HG03175 (cell line): ENCODE data around the gene NHS.
A peak's percentile ranks its signal among the peaks of the same experiment; 100 is the strongest.

Experiments
- ATAC-seq: cut with Tn5 transposase; IDR thresholded peaks from one replicate; pipeline ENCODE4 v1.9.1; 2021; ENCODE audit warnings: mild to moderate bottlenecking, moderate library complexity; ENCODE audit not compliant: unreplicated experiment

The NHS gene

GRCh38 chrX:17581641-17582040, 206.6 kb downstream of the NHS start:
- no peak for ATAC-seq

GRCh38 chrX:17584248-17584681, 209.3 kb downstream of the NHS start:
- ATAC-seq: no peak

GRCh38 chrX:17585006-17585405, 210.0 kb downstream of the NHS start:
- ATAC-seq: no peak

GRCh38 chrX:17587366-17587765, 212.4 kb downstream of the NHS start:
- no peak for ATAC-seq

- no peak for ATAC-seq
Measured at GRCh38 chrX:17588303-17588702, 213.3 kb downstream of the NHS start.

- ATAC-seq: peak; percentile 62
Measured at GRCh38 chrX:17590892-17591740, 216.1 kb downstream of the NHS start.

- ATAC-seq: no peak
Measured at GRCh38 chrX:17591741-17592110, 216.7 kb downstream of the NHS start.

- no peak for ATAC-seq
Measured at GRCh38 chrX:17592117-17592516, 217.1 kb downstream of the NHS start.

- ATAC-seq: no peak
Measured at GRCh38 chrX:17594693-17595092, 219.7 kb downstream of the NHS start.

GRCh38 chrX:17595456-17596035, 220.5 kb downstream of the NHS start:
- ATAC-seq: peak; percentile 70

- no peak for ATAC-seq
Measured at GRCh38 chrX:17596061-17596460, 221.1 kb downstream of the NHS start.

- no peak for ATAC-seq
Measured at GRCh38 chrX:17596546-17597205, 221.7 kb downstream of the NHS start.

- no peak for ATAC-seq
Measured at GRCh38 chrX:17597327-17597726, 222.3 kb downstream of the NHS start.

GRCh38 chrX:17597836-17598439, 222.9 kb downstream of the NHS start:
- ATAC-seq: no peak

- ATAC-seq: no peak
Measured at GRCh38 chrX:17601441-17602200, 226.6 kb downstream of the NHS start.

GRCh38 chrX:17602245-17602644, 227.2 kb downstream of the NHS start:
- no peak for ATAC-seq

GRCh38 chrX:17603196-17603595, 228.2 kb downstream of the NHS start:
- ATAC-seq: no peak

- no peak for ATAC-seq
Measured at GRCh38 chrX:17605676-17606075, 230.7 kb downstream of the NHS start.

- no peak for ATAC-seq
Measured at GRCh38 chrX:17606231-17606630, 231.2 kb downstream of the NHS start.

GRCh38 chrX:17608888-17609287, 233.9 kb downstream of the NHS start:
- no peak for ATAC-seq

- no peak for ATAC-seq
Measured at GRCh38 chrX:17610788-17611187, 235.8 kb downstream of the NHS start.
